HepG2 (cell line): Measurements from ENCODE around the gene SNCA. TPM values are rescaled to one million over a fixed set of nuclear protein-coding genes. Genes with fewer than 3 reads are reported as not detected.

Experiments
- ATAC-seq: fragments of 200-7000 bp; cut with Tn5 transposase; 3 replicates; pipeline ENCODE4 v1.9.1; 2020; ENCODE audit warnings: mild to moderate bottlenecking, moderate library complexity
- BruUV-seq: library from RNA; stranded (reverse); fragments of 400-500 nt; replicated peaks from 2 replicates; lab custom pipeline; 2021; lab: Mats Ljungman, UMichigan
- CTCF ChIA-PET: fragments of 300-600 bp; formaldehyde crosslinking; extraction: SDS; loops from one replicate; lab custom pipeline; 2021; ENCODE audit warnings: low total read pairs, inconsistent platforms, low intra/inter-chr PET ratio; lab: Yijun Ruan, JAX
- POLR2A ChIA-PET: fragments of 350-600 bp; sonication (Branson Sonifier 250); formaldehyde crosslinking; loops from one replicate; lab custom pipeline; 2020; ENCODE audit warnings: antibody characterized with exemption, inconsistent platforms; lab: Yijun Ruan, JAX
- DNase-seq: peaks from one replicate; pipeline ENCODE4 v3.0.0-alpha.2; 2015; ENCODE audit warnings: low spot score
- FAIRE-seq: peaks from 3 replicates; lab custom pipeline; 2011; peaks lifted over from hg19 to GRCh38; lab: Jason Lieb, UNC
- H2AFZ ChIP-seq: one replicate; pipeline ENCODE4 v1.6.1; 2011; ENCODE audit warnings: low read length, inconsistent platforms
- H3K27ac ChIP-seq: fragments of 300-600 bp; 3 replicates; pipeline ENCODE4 v1.8.0; 2011; ENCODE audit warnings: mixed run types, mild to moderate bottlenecking, mixed read lengths, low read length, inconsistent platforms; ENCODE audit not compliant: insufficient read depth; ENCODE audit errors: extremely low read length
- H3K27me3 ChIP-seq, 2 experiments: fragments of 200-600 bp in 1 of 2; 2 replicates in 1 of 2; 3 replicates in 1 of 2; pipeline versions ENCODE4 v1.6.0 to v1.8.0; 2011; ENCODE audit warnings: low read length in 2 of 2, mild to moderate bottlenecking in 2 of 2, moderate library complexity in 2 of 2, inconsistent platforms in 1 of 2; ENCODE audit not compliant: insufficient read depth in 2 of 2, control insufficient read depth in 1 of 2
- H3K36me3 ChIP-seq, 2 experiments: fragments of 200-600 bp in 1 of 2; replicated peaks in 1 of 2; 2 replicates in 1 of 2; 3 replicates in 1 of 2; pipeline versions ENCODE4 v1.5.1 to v1.8.0; 2011; ENCODE audit warnings: low read length in 2 of 2, inconsistent platforms in 1 of 2; ENCODE audit not compliant: insufficient read depth in 2 of 2, control insufficient read depth in 1 of 2
- H3K4me1 ChIP-seq: 2 replicates; pipeline ENCODE4 v1.5.1; 2012; ENCODE audit warnings: low read length, inconsistent platforms; ENCODE audit not compliant: insufficient read depth
- H3K4me2 ChIP-seq: 2 replicates; pipeline ENCODE4 v1.6.0; 2011; ENCODE audit warnings: low read depth, low read length, inconsistent platforms
- H3K4me3 ChIP-seq, 3 experiments: fragments of 200-600 bp in 1 of 3; sonication (generic), shearing (Covaris generic) in 1 of 3; replicated peaks in 1 of 3; 2 replicates each; pipeline ENCODE4 v1.5.1; 2011 to 2016; ENCODE audit warnings: low read length in 3 of 3, inconsistent platforms in 2 of 3, low read depth in 2 of 3, mild to moderate bottlenecking in 2 of 3, control low read depth in 1 of 3, mixed read lengths in 1 of 3; ENCODE audit not compliant: insufficient read depth in 1 of 3
- H3K79me2 ChIP-seq: one replicate; pipeline ENCODE4 v1.6.1; 2011; ENCODE audit warnings: low read length, inconsistent platforms; ENCODE audit not compliant: insufficient read depth
- H3K9ac ChIP-seq: 2 replicates; pipeline ENCODE4 v1.6.0; 2011; ENCODE audit warnings: mild to moderate bottlenecking, low read depth, low read length, inconsistent platforms; ENCODE audit not compliant: insufficient read depth
- H3K9me3 ChIP-seq: 2 replicates; pipeline ENCODE4 v1.5.1; 2012; ENCODE audit warnings: mild to moderate bottlenecking, low read length
- H4K20me1 ChIP-seq: 2 replicates; pipeline ENCODE4 v1.6.0; 2011; ENCODE audit warnings: inconsistent platforms, mild to moderate bottlenecking, low read length, moderate library complexity; ENCODE audit not compliant: insufficient read depth
- ADNP ChIP-seq: sonication (generic); formaldehyde crosslinking; IDR thresholded peaks from 2 replicates; pipeline ENCODE4 v1.4.0; 2020; ENCODE audit warnings: missing genetic modification reagents
- GZF1 ChIP-seq: sonication (generic); formaldehyde crosslinking; IDR thresholded peaks from 2 replicates; pipeline ENCODE4 v1.5.1; 2020; ENCODE audit warnings: mild to moderate bottlenecking, missing genetic modification reagents
- HNF4G ChIP-seq, 2 experiments: sonication (generic) in 1 of 2; formaldehyde crosslinking in 1 of 2; IDR thresholded peaks; 2 replicates each; pipeline versions ENCODE4 v1.4.0 to v1.6.1; 2011 to 2020; ENCODE audit warnings: borderline replicate concordance in 2 of 2, low read depth in 2 of 2, mild to moderate bottlenecking in 2 of 2, low read length in 1 of 2, missing genetic modification reagents in 1 of 2, moderate library complexity in 1 of 2
- HNRNPLL ChIP-seq: fragments of 200-400 bp; formaldehyde crosslinking; IDR thresholded peaks from 2 replicates; pipeline ENCODE4 v1.6.1; 2017; ENCODE audit warnings: mild to moderate bottlenecking, low read depth, low read length; ENCODE audit not compliant: poor library complexity, severe bottlenecking
- SRSF4 ChIP-seq: fragments of 200-400 bp; formaldehyde crosslinking; IDR thresholded peaks from one replicate; pipeline ENCODE4 v1.6.1; 2018; ENCODE audit warnings: mild to moderate bottlenecking, low read depth, low read length, moderate library complexity; ENCODE audit not compliant: poor library complexity, severe bottlenecking
- TMF1 ChIP-seq: sonication (generic); formaldehyde crosslinking; IDR thresholded peaks from 2 replicates; pipeline ENCODE4 v1.8.1; 2022; ENCODE audit warnings: low read depth, missing genetic modification reagents
- ZNF3 ChIP-seq: IDR thresholded peaks from 2 replicates; pipeline ENCODE4 v1.7.0; 2017; ENCODE audit warnings: inconsistent platforms
- WGBS: methylation state at CpG from one replicate; pipeline ENCODE4 v1.1.6; 2017; ENCODE audit warnings: low lambda C conversion rate; 5-methylcytosine and 5-hydroxymethylcytosine counted together
- in situ Hi-C: cut with HindIII; loops from 2 replicates; pipeline ENCODE4 v1.10.0; 2017; ENCODE audit warnings: low pct_unique_long_range_greater_than_20kb; ENCODE audit not compliant: extremely low pct_ligation_motif_present
- intact Hi-C: fragments of 100-400 bp; cut with micrococcal nuclease; formaldehyde crosslinking; loops from one replicate; pipeline ENCODE4 v1.10.0; 2022; ENCODE audit not compliant: unreplicated experiment
- polyA plus RNA-seq, 8 experiments: library from polyadenylated mRNA; depleted of rRNA in 3 of 8; stranded (reverse) in 7 of 8; unstranded in 1 of 8; fragments of >200 nt; fragmentation: Illumina TruSeq in 4 of 8; extraction: Trizol in 4 of 8; gene quantifications; 2 replicates each; pipeline versions ENCODE4 v1.2.1 to v1.2.3, GENCODE V29; 2011 to 2016; ENCODE audit warnings: low read depth in 4 of 8, missing spikeins in 1 of 8, mixed read lengths in 1 of 8; ENCODE audit not compliant: insufficient read depth in 1 of 8
- total RNA-seq, 5 experiments: library from RNA; depleted of rRNA; stranded (reverse); fragments of >200 nt; fragmentation: Illumina TruSeq; extraction: Trizol; gene quantifications; 2 replicates each; pipeline ENCODE4 v1.2.3, GENCODE V29; 2016; ENCODE audit warnings: low read depth in 1 of 5
- TF ChIP-seq, protein P1 (sequence below): sonication (generic); formaldehyde crosslinking; IDR thresholded peaks from 2 replicates; pipeline ENCODE4 v1.8.0; 2022; ENCODE audit warnings: missing genetic modification reagents, mild to moderate bottlenecking, inconsistent platforms, borderline replicate concordance
- TF ChIP-seq, protein P2 (sequence below): sonication (generic); formaldehyde crosslinking; IDR thresholded peaks from 2 replicates; pipeline ENCODE4 v1.4.0; 2020; ENCODE audit warnings: missing genetic modification reagents, borderline replicate concordance

SNCA gene
- total and polyA plus RNA-seq, 2 of the 13 experiments (the other 11 are each of a cell fraction or from before 2014, with no cell fraction given), result not detected

DNA sequence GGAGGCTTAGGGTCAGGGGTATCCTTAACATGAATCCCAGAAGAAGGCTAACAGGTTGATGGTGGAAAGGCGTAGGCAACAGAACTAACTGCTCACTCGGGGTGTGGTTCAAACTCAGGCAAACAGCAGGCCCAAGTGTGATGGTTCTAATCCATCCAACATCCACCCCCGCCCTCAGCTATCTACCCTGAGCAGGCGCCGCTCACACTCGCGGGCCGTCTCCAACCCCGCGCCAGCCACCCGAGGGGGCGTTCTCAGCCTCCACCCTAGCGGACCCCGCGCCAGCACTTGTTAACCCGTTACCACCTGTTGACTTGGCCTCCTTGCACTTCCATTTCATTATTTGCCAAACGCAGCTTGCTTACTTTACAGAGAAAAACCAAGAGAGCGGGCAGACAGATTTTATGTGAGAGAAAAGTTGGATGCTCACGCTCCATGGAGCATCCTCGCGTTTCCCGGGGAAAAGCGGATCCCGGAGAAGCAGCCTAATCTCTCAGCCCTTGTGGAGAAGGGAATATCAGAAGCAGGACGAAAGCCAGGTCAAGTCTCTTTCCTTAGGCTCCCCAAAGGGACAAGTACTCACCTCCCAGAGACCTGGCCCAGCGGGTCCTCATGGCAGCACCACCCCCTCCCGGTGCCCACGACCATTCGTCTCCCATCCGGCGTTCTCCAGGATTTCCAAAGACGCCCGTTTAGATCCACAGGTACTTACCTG, 773 bp downstream of the SNCA start:
- Histone ChIP-seq H3K36me3 (no peaks in the 10 kb centered on the region), H3K79me2 (no peaks in the 10 kb centered on the region), H3K4me3 (no peak overlapping the region), H3K4me1 (no peaks in the 10 kb centered on the region), H3K4me2 (no peak overlapping the region), H3K9ac (no peak overlapping the region), H3K9me3 (no peaks in the 10 kb centered on the region), H3K27ac (no peak overlapping the region), H3K27me3 (peaks cover 2 to 10% of the 10 kb centered on the region in 2 experiments; a peak in 3 of 5 replicates), H2AFZ (no peak overlapping the region), H4K20me1 (no peaks in the 10 kb centered on the region)
- FAIRE-seq, result no peak
- in situ Hi-C loops (no loop called here), intact Hi-C loops (no loop called here)
- no peak for ATAC-seq
- DNase-seq, result no peak
- 29% methylated on average over 30 of the region's 33 CpGs for WGBS
- ChIA-PET CTCF (no interaction called here), POLR2A (no interaction called here)
- BruUV-seq, result no TSS peak
- TF ChIP-seq ZNF3 (CRISPR knock-in tag), result no peak
- TF ChIP-seq, protein P1, sequence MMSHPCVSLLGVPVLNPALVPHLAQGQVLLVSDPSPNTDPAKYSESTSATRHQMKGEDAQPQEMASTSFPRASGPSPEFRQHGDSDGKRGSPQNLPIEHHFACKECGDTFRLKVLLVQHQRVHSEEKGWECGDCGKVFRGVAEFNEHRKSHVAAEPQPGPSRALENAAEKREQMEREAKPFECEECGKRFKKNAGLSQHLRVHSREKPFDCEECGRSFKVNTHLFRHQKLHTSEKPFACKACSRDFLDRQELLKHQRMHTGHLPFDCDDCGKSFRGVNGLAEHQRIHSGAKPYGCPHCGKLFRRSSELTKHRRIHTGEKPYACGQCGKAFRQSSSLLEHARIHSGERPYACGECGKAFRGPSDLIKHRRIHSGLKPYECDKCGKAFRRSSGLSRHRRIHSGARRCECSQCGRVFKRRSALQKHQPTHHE (CRISPR knock-in tag), result no peak
- TF ChIP-seq HNF4G (IDR thresholded peaks at IDR 0.05; ENCODE audit: borderline replicate concordance, low read depth, low read length), result no peak
- no peak for TF ChIP-seq HNF4G (CRISPR knock-in tag; IDR thresholded peaks at IDR 0.05; ENCODE audit: borderline replicate concordance, low read depth)
- TF ChIP-seq ADNP (CRISPR knock-in tag), result no peak
- no peak for TF ChIP-seq TMF1 (CRISPR knock-in tag)

DNA sequence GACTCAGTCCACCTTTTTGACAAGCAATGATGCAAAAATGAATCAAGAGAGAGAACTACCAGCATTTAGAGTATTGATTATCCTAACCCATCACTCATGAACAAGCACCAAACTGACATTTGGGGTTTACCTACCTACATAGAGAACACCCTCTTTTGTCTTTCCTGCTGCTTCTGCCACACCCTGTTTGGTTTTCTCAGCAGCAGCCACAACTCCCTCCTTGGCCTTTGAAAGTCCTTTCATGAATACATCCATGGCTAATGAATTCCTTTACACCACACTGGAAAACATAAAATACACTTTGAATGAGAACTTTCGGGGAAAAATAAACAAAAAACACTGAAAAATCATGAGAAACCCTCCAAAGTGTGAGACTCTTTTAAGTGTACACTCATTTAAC, 1.5 kb downstream of the SNCA start:
- CTCF ChIA-PET, result no interaction called here
- DNase-seq (no peak), ATAC-seq (no peak), FAIRE-seq (no peak)
- Histone ChIP-seq H3K9ac (no peak overlapping the region), H3K79me2 (no peaks in the 10 kb centered on the region), H3K9me3 (no peaks in the 10 kb centered on the region), H3K27me3 (peaks cover 2 to 10% of the 10 kb centered on the region in 2 experiments; a peak in 3 of 5 replicates), H3K4me2 (no peak overlapping the region), H3K36me3 (no peaks in the 10 kb centered on the region), H2AFZ (no peak overlapping the region), H3K4me3 (no peak overlapping the region), H3K4me1 (no peaks in the 10 kb centered on the region), H4K20me1 (no peaks in the 10 kb centered on the region), H3K27ac (no peak overlapping the region)
- no peak for TF ChIP-seq GZF1 (CRISPR knock-in tag)
- TF ChIP-seq SRSF4, result no peak
- TF ChIP-seq HNRNPLL, result no peak
- TF ChIP-seq, protein P2, sequence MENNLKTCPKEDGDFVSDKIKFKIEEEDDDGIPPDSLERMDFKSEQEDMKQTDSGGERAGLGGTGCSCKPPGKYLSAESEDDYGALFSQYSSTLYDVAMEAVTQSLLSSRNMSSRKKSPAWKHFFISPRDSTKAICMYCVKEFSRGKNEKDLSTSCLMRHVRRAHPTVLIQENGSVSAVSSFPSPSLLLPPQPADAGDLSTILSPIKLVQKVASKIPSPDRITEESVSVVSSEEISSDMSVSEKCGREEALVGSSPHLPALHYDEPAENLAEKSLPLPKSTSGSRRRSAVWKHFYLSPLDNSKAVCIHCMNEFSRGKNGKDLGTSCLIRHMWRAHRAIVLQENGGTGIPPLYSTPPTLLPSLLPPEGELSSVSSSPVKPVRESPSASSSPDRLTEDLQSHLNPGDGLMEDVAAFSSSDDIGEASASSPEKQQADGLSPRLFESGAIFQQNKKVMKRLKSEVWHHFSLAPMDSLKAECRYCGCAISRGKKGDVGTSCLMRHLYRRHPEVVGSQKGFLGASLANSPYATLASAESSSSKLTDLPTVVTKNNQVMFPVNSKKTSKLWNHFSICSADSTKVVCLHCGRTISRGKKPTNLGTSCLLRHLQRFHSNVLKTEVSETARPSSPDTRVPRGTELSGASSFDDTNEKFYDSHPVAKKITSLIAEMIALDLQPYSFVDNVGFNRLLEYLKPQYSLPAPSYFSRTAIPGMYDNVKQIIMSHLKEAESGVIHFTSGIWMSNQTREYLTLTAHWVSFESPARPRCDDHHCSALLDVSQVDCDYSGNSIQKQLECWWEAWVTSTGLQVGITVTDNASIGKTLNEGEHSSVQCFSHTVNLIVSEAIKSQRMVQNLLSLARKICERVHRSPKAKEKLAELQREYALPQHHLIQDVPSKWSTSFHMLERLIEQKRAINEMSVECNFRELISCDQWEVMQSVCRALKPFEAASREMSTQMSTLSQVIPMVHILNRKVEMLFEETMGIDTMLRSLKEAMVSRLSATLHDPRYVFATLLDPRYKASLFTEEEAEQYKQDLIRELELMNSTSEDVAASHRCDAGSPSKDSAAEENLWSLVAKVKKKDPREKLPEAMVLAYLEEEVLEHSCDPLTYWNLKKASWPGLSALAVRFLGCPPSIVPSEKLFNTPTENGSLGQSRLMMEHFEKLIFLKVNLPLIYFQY, result no peak
- in situ Hi-C loops (no loop called here), intact Hi-C loops (no loop called here)
- 0% methylated on average over 1 of the region's 1 CpG for WGBS
- no TSS peak for BruUV-seq
- POLR2A ChIA-PET, result no interaction called here
